ENCODE data around the gene ZCWPW2.

Gene ZCWPW2, protein sequence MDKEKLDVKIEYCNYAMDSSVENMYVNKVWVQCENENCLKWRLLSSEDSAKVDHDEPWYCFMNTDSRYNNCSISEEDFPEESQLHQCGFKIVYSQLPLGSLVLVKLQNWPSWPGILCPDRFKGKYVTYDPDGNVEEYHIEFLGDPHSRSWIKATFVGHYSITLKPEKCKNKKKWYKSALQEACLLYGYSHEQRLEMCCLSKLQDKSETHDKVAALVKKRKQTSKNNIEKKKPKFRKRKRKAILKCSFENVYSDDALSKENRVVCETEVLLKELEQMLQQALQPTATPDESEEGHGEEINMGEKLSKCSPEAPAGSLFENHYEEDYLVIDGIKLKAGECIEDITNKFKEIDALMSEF

DNA sequence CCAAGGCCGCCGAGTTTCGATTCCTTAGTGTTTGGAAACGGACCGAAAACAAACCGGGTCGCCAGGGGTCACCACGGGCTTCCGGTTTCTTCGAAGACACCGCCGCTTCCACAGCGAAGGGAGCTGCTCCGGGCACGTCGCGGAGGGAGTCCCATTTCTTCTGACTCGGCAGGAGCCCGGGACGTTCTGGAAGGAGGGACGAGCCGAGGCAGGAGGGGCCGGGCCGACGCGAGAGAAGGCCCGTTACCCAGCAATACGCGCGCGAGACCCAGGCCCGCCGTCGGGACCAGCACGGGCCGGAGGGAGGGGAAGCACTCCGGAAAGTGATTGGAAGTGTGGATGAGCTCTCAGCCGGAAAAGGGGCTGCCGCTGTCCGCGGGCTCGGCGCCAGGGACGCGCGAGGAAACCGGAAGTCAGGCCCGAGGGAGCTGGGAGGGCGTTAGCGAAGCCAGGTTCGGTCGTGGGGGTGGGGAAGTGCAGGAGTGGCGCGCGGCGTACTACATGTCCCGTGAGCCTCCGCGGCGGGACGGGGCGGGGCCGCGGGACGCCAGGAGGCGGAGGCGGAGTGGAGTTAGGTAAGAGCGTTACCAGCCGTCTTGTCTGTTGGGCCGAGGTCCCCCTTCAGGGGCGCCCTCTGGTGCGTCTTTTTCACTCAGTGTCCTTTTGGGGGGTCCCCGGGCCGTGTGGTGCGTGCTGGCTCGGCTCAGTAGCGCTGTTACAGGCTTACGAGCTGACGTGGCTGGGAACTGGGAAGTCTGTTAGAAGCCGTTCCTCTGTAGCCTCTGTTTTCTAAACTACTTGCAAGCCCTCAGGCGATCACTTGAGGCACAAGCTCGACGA is at the start of gene ZCWPW2, which contains the start of gene AZI2:
TSS of gene ZCWPW2 (plus strand) at position 93 of the 840 bp plus-strand sequence. CDS start 64,348 bp downstream, outside the sequence.
TSS of gene AZI2 (minus strand) at position 196 of the 840 bp plus-strand sequence. CDS start 8,207 bp downstream, outside the sequence.
- peak; percentile 86 to 93 (median 88) for DNase-seq

- no peak for DNase-seq
Observed at GRCh38 chr3:28299705-28300104, 48.8 kb upstream of the ZCWPW2 start.

- no peak for DNase-seq
Observed at GRCh38 chr3:28300345-28300962, 48.1 kb upstream of the ZCWPW2 start.

DNA sequence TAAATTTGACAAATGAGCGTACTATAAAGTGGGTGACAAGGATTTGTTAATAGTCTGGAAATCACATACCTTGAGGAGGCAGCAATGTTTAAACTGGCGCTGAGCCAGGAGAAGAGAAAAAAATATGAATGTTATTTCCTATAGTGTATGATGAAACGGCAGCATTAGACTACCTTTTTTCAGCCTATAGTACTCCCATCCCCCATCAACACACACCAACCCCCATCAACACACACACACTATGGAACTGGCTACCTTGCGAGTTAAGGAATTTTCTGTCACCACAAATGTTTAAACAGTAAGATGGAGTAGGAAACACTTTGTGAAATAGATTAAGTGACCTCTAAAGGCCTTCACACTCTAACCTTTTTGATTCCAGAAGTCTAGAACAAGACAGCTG is 46.8 kb upstream of the ZCWPW2 start:
- DNase-seq: no peak

DNA sequence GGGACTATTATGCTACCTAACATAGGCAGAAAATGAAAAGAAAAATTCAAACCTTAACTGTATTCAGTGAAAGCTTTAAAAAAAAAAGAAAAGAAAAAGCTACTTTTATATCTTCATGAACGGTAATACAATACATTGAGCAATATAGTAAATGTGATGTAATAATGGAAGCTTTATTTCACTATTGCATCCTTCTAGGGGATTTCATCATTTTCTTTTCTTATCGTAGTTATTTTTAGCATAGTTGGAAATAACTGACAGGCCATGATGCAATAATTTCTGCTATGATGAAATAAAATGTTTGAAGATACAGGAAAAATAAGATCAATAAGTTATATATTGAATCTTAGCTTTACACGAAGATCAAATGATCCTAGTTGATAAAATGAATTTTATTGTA is 40.3 kb upstream of the ZCWPW2 start:
- no peak for DNase-seq

DNA sequence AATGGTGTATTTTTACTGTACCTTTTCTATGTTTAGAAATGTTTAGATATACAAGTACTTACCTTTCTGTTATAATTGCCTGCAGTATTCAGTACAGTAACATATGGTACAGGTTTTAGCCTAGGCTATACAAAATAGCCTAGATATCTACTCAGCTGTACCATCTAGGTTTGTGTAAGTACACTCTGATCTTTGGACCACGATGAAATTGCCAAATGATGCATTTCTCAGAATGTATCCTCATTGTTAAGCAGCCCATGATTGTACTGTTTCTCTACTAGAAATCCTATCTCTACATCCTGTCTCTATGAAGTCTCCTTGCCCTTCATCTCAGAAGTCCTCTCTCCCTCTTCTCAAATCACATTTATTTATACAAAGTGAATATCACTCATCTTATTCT is 32.8 kb upstream of the ZCWPW2 start:
- no peak for DNase-seq

DNA sequence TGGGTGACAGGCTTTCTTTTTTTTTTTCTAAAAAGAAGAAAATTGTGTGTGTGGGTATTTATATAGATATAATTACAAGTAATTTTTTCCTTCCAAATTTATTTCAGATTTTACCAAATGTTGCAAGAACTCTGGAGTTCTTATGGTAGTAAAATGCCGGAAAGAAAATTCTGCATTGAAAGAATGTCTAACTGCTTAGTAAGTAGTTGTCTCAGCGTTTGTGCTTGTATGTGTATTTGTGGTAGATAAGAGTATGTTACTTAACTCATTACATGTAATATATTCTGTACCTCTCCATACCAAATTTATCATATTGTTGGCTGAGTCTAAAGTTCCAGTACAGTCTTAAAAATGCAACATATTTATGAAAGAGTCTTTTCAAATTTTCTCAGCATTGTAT is 32.3 kb upstream of the ZCWPW2 start:
- no peak for DNase-seq

DNA sequence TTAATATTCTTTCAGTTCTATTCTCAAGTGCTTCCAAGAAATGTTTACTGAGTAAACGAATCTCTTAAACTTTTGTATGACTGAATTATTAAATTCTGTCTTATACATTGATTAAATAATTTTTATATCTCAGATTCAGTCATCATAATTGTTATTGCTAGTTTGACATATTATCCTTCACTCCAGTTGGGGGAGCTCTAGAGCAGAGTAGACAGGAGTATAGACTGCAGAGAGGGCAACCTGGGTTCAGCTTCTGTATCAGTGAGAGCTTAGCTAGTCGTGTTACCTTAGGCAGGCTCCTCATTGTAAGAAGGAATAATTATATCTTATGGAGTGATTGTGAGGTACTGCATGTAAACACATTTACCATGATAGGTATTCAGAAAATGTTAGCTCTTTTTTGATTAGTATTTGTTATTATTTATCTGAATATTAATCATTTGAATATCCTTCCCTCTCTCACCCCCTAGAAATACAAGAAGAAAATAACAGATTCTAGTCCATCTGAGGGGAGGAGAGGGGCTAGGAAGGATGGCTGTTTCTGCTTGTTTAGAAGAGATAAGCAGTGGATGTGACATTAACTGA is 31.0 kb upstream of the ZCWPW2 start:
- peak in 3 of 6 experiments; percentile 2 to 46 (median 22) for DNase-seq

DNA sequence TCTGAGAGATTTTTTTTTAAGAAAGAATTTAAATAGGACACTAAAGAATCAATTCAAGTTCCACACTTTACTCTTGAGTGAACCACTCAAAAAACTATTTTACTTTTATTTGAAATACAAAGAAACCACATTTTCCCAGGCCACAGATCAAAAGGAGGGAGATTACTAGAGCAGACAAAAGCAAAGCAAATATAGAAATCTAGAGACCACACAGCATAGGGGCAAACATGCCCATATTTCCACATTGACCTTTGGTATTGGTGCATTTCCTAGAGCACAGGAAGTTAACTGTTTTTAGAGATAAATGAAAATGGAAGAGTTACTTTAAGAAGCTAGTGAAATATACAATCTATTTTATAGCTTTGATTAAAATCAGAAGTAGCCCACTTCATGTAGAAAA is 27.5 kb upstream of the ZCWPW2 start:
- DNase-seq: no peak

DNA sequence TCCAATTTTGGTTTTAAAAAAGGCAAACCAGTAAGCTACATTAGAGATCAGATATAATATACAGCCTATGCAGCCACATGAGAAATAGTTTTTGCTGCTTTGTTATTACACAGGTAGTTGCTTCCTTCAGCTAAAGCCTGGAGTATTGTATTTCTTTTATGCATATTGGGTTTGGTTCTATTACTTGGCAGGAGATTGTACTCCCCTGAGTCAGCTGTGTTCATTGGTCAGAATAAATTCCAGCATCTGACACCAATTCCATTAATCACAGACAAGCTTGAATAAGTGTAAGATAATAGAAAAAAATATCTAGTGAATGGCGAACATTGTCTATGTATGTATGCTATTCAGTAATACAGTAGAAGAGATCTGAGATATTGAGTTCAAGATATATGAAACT is 26.1 kb upstream of the ZCWPW2 start:
- DNase-seq: no peak

DNA sequence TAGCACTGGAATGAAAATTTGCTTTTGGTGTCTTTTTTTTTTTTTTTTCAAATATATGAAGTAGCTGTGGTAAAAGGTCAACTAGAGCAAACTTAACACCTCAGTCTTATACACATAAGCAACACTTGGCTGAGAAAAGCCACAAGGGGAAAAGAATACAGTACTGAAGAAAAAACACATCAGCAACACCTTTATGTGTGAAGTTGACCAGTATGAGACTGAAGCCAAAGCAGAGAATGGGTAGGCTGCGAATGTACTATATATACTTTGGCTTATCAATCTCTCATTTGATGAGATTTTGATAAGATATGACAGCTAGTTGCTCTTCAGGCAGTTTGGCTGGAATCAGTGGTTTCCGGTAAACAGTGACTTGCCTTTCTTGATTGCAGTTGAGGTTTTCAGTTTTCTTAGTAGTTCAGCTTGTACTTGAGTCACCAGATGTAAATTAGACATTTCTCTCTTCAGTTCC is 22.0 kb upstream of the ZCWPW2 start:
- peak in 2 of 6 experiments; percentile 4 to 5 for DNase-seq

DNA sequence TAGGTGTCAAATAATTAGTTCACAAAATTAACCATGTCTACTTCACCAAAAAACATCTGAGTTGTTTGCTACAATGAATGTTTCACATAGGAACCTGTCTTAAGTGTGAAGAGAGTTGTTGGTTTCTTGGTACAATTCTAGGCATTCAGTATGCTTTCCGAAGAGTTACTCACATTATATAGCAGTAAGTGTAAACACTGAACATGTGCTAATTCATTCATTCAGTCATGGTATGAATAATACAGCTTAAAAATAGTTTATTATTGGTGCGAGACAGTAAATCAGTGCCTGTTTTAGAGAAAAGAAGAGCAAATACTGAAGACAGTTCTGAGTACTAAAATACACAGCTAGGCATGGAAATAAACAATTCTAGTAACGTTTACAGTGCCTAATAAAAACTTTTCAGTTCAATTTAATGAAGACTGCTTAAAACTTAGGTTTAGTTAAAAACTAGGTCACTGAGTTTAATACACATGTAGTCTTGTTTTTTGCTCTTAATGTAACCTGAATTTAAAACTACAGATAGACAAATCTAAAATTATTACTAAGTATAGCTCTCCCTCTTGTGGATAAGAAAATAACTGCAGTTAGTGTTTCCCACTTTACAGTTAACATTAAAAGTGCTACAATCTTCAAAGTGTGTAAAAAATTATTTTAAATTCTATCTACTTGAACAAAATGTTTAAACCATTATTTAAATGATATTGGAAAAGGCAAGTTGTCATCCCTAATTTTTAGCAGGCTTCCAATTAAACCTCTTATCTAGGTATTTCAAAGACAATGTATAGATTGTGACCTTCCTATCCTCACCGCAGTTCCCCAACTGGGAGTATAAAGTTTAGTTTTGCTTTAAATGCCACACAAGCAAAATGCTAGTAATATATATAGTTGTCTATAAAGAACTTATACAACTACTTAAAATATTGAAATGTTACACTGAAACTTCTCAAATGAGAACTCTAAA is 20.1 kb upstream of the ZCWPW2 start:
- peak in 3 of 6 experiments; percentile 8 to 61 (median 51) for DNase-seq

DNA sequence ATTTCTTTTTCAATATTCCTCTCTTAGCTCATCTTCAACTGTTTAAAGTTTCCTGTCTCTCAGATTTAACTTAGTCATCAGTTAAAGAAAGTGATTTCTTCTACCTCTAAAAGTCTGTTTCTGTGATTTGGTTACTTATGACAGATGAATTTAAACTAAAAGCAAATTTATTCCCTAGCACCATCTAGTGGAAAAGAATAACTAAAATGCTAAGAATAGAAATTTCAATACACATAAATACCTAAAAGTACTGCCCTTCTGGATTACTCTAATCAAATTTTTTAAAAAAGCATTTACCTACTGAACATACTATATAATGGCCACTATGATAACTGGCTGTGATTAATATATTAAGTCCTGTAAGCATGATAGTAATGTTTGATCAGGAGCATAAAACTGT is 14.0 kb upstream of the ZCWPW2 start:
- DNase-seq: no peak

- peak in 1 of 6 experiments; percentile 10 for DNase-seq
Observed at GRCh38 chr3:28335246-28335645, 13.3 kb upstream of the ZCWPW2 start.

DNA sequence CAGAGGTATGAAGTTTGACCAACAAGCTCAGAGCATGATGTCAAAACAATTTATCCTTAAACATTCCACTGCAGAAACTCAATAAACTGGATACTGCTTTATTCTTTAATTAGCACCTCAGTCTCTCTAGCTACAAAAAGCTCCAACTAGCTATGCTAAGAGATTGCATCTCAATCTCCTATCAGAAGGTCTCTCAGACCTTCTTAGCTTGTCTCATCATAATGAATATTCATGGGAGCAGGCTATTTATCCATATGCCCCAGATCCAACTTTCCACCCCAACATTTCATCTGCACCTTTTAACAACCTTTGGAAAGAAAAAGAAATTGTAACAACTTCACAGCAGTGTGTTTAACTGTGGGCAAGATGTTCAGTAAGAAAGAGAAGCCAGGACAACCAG is 11.3 kb upstream of the ZCWPW2 start:
- no peak for DNase-seq

DNA sequence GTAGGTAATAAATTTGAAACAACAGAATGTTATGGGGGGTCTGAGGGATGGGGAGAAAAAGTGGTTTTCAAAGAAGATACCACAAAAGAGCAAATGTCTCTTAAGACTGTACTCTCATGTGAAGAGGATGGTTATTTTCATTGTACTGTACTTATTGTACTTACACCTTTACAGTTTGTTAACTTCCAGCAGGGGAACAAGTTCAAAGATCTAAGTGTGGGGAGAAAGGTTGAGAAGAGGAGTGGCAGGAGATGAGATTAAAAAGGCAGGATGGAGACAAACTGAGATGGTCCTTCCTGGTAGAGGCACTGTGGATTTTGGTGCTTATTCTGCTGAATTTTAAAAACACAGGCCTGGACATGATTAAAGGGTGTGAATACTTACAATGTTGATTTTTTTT is 5.4 kb upstream of the ZCWPW2 start:
- DNase-seq: no peak

DNA sequence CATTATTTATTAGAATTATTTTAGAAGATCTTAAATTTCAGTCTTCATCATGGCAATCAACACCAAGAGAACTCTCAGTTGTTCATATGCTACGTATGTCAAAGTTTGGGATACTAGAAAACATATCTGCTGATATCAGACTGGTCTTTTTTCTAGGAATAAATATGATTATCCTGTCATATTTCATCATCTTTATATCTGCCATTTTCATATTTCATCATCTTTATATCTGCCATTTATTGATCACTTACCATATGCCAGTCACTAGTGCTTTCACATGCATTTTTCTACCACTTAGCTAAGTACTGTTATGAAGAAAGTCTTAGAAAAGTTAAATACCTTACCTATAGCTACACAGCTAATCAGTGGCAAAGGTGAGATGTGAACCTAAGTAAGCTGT is 2.8 kb upstream of the ZCWPW2 start:
- DNase-seq: no peak

DNA sequence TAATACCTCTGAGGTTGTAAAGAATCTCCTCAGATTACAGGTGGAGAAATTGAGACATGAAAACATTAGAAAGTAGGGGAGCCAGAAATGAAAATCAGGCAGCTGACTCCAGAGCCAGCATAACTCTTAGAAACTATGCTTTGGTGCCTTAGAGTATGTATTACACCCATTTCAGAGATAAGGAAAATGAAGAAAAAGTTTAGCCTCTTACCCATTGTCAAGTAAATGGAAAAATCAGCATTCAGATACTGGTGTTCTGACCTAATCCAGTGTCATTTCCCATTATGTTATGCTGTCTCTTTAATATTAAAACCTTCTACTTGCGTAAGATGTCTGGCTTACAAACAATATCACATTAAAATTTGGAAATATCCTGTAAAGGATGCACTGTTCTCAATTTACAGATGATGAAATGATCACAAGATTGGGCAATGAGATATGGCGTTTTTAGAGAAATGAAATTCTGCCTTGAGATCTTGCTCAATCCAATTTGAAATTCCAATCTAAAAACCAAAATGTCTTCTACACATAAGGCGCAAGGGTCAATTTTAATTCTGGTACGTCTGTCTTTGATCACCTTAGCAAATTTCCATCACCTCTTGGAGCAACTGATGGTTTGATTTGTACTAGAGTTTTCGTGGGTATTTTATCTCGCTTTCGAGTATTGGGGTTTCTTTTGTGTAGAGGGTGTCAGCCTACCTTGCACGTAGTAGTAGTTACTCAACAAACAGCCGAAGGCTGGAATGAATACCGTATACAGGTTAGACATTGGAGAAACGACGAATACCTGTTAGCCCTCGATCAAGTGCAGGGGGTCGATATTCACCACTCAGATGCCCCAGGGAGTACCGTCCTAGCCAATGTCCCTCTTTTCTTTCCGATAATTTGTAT is 902 bp upstream of the ZCWPW2 start:
- DNase-seq: peak in 1 of 6 experiments; percentile 39

- DNase-seq: no peak
Observed at GRCh38 chr3:28348265-28348628, 274 bp upstream of the ZCWPW2 start.

DNA sequence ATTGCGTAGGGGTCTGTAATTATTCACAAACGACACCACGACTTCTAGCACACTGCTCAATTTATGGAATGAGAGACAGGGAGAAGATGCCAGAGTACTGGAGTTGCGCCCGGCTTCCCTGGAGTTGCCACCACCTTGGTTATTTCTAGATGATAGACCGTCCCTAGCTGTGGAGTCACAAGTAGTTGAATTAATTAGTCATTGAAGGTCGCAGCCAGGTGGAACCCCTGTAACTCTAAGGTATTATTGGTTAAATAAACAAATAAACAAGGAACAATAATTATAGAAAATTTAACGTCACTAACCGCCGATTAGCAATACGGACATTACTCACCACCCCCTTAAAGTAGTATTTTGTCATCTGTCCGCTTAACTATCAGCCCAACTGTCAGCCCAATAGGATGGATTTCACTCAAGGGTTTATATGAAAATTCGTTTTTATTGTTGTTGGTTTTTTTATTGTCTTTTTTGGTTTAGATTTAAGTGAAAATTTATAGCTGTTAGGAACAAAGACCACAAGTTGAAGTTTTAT is 1.0 kb downstream of the ZCWPW2 start:
- no peak for DNase-seq

Measured in stimulated activated naive CD4-positive, alpha-beta T cell (primary cell).